Stimulated activated CD8-positive, alpha-beta memory T cell treated with anti-CD3 and anti-CD28 coated beads, Interleukin-4, amount 100 ng/mL, for 48 hours (primary cell): ENCODE data around the gene UBR4.

Source experiments
- DNase-seq: peaks from one replicate; pipeline ENCODE4 v3.0.0-alpha.2; 2020

UBR4 gene

DNA sequence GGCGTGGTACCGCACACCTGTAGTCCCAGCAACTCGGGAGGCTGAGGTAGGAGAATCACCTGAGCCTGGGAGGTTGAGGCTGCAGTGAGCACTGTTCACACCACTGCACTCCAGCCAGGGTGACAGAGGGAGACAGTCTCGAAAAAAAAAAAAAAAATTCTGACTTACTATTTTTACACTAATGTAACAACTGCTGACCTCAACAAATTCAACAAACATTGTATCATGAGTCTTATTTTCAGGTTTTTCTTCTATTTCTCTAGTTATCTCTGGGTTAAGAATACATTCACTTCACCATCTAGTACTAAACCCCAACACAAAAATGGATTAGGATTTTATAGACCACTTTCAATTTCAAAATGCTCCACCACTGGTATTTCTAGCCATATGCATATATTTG is 72.9 kb downstream of the UBR4 start:
- no peak for DNase-seq

GRCh38 chr1:19133360-19133759 is 76.7 kb downstream of the UBR4 start:
- DNase-seq: no peak

DNA sequence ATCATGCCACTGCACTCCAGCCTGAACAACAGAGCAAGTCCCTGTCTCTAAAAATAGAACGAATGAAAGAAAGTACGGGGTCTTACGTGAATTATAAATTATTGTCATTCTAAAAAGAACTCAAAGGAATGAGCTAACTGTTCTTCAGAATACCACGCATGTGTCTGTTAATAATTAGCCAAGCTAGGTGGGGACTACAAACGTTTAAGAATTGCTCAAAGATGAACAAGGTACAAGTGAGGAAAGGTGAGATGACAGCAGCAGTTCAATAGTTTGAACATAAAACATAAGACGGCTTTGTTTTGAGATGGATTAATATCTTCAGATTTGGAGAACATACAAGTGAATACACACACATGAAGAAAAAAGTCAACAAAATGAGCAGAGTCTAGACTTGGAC is 79.6 kb downstream of the UBR4 start:
- DNase-seq: no peak

- no peak for DNase-seq
These were observed 81.0 kb downstream of the UBR4 start for GRCh38 chr1:19128968-19129514.

DNA sequence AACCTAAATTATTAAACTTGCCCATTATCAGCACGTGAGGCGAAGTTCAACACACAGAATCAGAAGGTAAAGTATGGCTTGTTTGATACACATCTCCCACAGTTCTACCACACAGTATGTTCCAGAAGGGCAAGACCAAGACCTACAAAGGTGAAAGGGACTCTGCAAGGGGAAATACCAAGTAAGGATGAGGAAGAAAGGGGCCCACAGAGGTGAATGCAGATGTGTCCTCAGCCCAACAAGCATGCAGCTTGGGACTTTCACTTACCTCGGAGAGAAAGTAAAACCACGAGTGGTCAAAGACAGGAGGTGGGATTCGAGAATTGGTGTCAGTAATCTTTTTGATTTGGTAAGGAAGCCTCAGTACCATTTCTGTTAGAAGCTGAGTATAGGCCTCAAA is 85.8 kb downstream of the UBR4 start:
- peak; percentile 33 for DNase-seq

DNA sequence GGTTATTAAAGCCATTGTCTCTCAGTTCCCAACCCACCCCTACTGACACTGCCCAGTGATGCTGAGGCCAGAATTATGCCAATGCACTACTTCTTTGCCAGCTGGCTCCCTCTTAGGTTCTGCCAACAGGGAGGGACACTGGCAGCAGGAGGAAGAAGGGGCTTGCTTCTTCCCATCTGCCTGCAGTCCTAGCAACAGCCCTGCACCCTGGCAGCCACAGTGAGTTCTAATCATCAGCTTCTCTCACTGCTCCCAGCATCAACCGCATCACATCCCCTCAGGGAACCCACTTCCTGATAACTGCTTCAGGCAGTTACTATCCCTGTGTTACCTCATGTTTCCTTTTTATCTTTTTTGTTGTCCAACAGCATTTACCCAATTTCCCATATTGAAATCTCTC is 86.2 kb downstream of the UBR4 start:
- DNase-seq: peak; percentile 38

GRCh38 chr1:19122668-19123067 is 87.4 kb downstream of the UBR4 start:
- no peak for DNase-seq

GRCh38 chr1:19121192-19121591 is 88.9 kb downstream of the UBR4 start:
- no peak for DNase-seq

- no peak for DNase-seq
These were observed 90.0 kb downstream of the UBR4 start for GRCh38 chr1:19120070-19120469.

DNA sequence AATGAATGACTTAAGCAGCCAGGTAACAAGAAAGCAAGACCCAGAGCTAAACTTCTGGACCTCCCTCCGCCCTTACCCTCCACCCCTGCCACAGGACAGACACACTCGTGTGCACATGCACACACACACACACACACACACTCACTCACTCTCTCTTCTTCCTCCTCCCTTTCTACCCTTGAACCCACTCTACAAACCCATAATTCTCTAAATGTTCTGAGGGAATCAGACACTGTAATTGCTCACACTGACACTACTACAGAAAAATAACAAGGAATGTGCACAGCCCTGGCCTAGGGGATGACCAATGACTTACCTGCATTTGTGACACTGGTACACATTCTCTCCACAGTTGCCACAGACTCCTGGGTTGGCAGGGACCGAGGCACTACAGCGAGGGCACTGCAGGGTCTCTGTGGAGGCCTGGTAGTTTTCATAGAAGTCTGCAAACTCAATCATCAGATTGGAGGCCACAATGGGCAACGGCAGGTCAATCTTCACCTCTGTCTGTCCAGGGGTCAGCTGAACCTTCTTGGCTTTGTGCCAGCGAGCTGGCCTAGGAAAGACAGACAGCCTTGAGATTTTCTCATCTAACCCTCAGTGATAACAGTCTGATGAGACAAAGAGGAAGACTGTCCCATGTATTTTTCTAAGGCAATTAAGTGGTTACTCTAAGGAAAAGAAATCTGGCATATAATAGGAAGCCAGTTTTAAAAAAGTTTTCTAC is 94.8 kb downstream of the UBR4 start:
- no peak for DNase-seq

DNA sequence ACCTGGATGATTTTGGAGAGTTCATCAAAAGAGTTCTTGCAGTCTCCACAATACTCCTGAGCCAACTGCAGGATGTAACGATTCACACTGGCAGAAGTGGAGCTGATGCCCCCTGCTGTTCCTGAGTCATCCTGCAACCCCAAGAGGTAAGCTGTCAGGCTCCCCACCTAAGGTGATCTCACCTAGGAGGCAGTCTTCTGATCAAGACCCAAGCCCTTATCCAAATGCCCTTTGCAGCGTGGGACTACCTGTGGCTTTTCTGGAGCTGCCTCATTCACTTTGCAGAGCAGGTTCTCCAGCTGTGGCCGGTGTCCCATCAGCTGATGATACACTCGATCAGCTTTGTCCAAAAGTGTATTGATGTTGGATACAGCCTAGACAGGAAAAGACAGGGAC is 96.4 kb downstream of the UBR4 start:
- peak; percentile 46 for DNase-seq

GRCh38 chr1:19112891-19113696 is 97.0 kb downstream of the UBR4 start:
- DNase-seq: no peak

- no peak for DNase-seq
These were observed 99.7 kb downstream of the UBR4 start for GRCh38 chr1:19110257-19110927.

DNA sequence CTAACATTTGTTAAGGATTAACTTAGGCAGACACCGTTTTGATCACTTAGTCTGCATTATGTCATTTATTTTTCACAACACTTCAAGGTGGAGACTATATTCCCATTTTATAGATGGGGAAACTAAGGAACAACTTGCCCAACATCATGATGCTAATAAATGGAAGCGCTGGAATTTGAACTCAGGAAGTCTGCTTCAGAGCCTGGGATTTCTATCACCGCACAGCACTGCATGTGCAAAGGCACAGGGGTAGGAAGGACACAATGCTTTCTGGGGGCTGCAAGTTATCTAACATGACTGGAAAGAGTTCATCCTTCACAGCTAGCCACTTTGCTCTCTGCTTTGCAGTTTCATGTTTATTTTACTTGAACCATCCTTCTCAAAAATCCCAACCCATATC is 100.5 kb downstream of the UBR4 start:
- DNase-seq: no peak

- no peak for DNase-seq
These were observed 108.8 kb downstream of the UBR4 start for GRCh38 chr1:19101244-19101643.

- DNase-seq: no peak
These were observed 110.0 kb downstream of the UBR4 start for GRCh38 chr1:19100028-19100427.

DNA sequence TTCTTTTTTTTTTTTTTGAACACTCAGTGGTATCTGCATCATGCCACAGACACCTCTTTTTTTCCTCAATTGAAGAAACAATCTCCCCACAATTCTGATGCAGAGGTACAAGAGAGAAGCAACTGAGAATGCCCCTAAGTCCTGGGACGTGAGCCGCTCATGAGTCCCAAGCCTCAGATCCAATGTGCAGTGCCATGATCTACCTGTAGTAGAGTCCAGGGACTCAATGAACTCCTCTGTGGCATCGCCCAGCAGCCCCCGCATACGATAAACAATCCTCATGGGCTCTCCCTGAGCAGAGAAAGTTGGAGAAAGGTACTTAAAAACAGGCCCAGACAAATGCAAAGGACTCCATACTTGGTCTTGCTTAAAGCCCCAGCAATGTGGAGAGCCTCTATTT is 113.1 kb downstream of the UBR4 start:
- no peak for DNase-seq

GRCh38 chr1:19096036-19096833 is 113.8 kb downstream of the UBR4 start:
- DNase-seq: no peak

DNA sequence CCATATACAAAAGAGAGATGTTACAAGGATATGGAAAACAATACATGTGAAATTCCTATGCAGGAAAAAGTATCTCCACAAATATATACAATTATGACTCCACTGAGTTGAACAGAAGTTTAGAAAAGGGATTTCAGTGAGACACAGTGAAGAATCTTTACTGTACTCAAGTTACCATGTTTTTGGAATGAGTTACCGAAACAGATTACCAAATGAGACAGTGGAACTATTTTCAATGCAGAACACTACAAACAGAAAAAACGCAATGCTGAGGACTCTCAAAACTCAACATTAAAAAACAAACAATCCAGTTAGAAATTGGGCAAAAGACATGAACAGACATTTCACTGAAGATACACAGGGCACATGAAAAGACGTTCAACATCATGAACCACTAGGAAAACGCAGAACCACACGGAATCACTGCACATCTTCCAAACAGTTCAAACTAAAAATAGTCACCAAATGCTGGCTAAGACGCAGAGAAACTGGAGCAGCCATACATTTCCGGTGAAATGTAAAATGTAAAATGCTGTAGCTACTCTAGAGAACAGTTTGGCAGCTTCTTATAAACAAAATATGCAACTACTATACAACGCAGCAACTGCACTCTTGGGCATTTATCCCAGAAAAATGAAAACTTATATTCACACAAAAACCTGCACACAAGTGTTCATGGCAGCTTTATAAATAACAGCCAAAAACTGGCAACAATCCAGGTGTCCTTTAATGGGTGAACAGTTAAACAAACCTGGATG is 118.7 kb downstream of the UBR4 start:
- DNase-seq: no peak

DNA sequence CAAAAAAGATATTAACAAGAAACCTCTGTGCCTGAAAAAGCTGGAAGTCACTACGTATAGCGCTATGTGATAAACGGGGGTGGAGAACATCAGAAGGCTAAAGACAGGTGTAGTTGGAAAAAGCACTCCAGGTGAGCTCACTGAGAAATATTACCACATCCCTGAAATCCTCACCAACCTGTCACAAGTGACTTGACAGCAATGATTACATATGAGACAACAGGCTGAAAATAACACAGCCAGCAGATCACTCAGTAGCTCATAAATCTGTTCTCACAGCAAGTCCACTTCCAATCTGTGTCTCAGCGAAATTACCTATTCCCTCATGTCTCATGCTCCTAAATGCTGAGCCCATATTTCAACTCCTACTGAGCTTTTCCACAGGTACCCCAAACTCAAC is 120.5 kb downstream of the UBR4 start:
- no peak for DNase-seq

- no peak for DNase-seq
These were observed 121.2 kb downstream of the UBR4 start for GRCh38 chr1:19088717-19089442.
